H1 (cell line): ENCODE measurements around the gene ATPAF1. TPM values are rescaled to one million over a fixed set of nuclear protein-coding genes. Genes with fewer than 3 reads are reported as not detected.

Experiments used
- CTCF ChIA-PET: fragments of 300-600 bp; sonication (Branson Sonifier 250); formaldehyde crosslinking; loops from one replicate; lab custom pipeline; 2021; ENCODE audit not compliant: partially characterized antibody; lab: Charles Lee
- POLR2A ChIA-PET: fragments of 300-600 bp; sonication (Branson Sonifier 250); formaldehyde crosslinking; loops from one replicate; lab custom pipeline; 2021; ENCODE audit warnings: inconsistent platforms; ENCODE audit not compliant: partially characterized antibody; lab: Charles Lee
- DNase-seq, 2 experiments: peaks; one replicate each; pipeline versions ENCODE4 v3.0.0 to v3.0.0-alpha.2; 2010 to 2022; ENCODE audit warnings: low spot score in 2 of 2, low read depth in 1 of 2, mixed read lengths in 1 of 2
- FAIRE-seq: peaks from 2 replicates; lab custom pipeline; 2011; peaks lifted over from hg19 to GRCh38; lab: Jason Lieb, UNC
- H2AFZ ChIP-seq: 2 replicates; pipeline ENCODE4 v1.8.1; 2012; ENCODE audit warnings: low read length, inconsistent platforms
- H2AK5ac ChIP-seq: 2 replicates; pipeline ENCODE4 v1.6.1; 2013; ENCODE audit warnings: low read depth, low read length
- H2BK120ac ChIP-seq: replicated peaks from 2 replicates; pipeline ENCODE3; 2013; ENCODE audit warnings: low read depth, low read length, inconsistent platforms
- H2BK12ac ChIP-seq: 2 replicates; pipeline ENCODE4 v1.6.1; 2013; ENCODE audit warnings: low read depth, low read length
- H2BK15ac ChIP-seq: 2 replicates; pipeline ENCODE4 v1.6.1; 2013; ENCODE audit warnings: low read length
- H2BK20ac ChIP-seq: 2 replicates; pipeline ENCODE4 v1.6.1; 2013; ENCODE audit warnings: low read length
- H2BK5ac ChIP-seq: 2 replicates; pipeline ENCODE4 v1.6.1; 2013; ENCODE audit warnings: low read depth, low read length
- H3K14ac ChIP-seq: 2 replicates; pipeline ENCODE4 v1.6.1; 2013; ENCODE audit warnings: inconsistent platforms; ENCODE audit not compliant: insufficient read length
- H3K18ac ChIP-seq: 2 replicates; pipeline ENCODE4 v1.6.1; 2013; ENCODE audit warnings: low read length; ENCODE audit errors: extremely low read depth
- H3K23ac ChIP-seq: 2 replicates; pipeline ENCODE4 v1.6.1; 2013; ENCODE audit warnings: inconsistent platforms; ENCODE audit not compliant: insufficient read length
- H3K23me2 ChIP-seq: 2 replicates; pipeline ENCODE4 v1.6.1; 2013; ENCODE audit warnings: low read depth, low read length
- H3K27ac ChIP-seq: 2 replicates; pipeline ENCODE4 v1.6.1; 2011; ENCODE audit warnings: low read depth, low read length, inconsistent platforms
- H3K27me3 ChIP-seq, 4 experiments: replicated peaks in 1 of 4; 1 replicate in 1 of 4; 2 replicates in 3 of 4; pipeline versions ENCODE4 v1.6.1 to v1.8.1; 2011 to 2013; ENCODE audit warnings: low read length in 3 of 4, mild to moderate bottlenecking in 3 of 4, inconsistent platforms in 2 of 4, mixed read lengths in 2 of 4, moderate library complexity in 1 of 4; ENCODE audit not compliant: control insufficient read depth in 3 of 4, insufficient read depth in 3 of 4; ENCODE audit errors: extremely low read depth in 1 of 4
- H3K36me3 ChIP-seq, 4 experiments: 2 replicates each; pipeline versions ENCODE4 v1.6.1 to v1.8.1; 2011 to 2013; ENCODE audit warnings: mild to moderate bottlenecking in 4 of 4, low read length in 3 of 4, moderate library complexity in 2 of 4, control low read depth in 1 of 4, inconsistent platforms in 1 of 4; ENCODE audit not compliant: insufficient read depth in 4 of 4, control insufficient read depth in 2 of 4
- H3K4ac ChIP-seq: replicated peaks from 2 replicates; pipeline ENCODE3; 2013; ENCODE audit warnings: low read length, low read depth, mixed read lengths, inconsistent platforms; ENCODE audit not compliant: insufficient read length
- H3K4me1 ChIP-seq, 4 experiments: replicated peaks in 1 of 4; 1 replicate in 1 of 4; 2 replicates in 3 of 4; pipeline versions ENCODE4 v1.6.1 to v1.8.1; 2011 to 2013; ENCODE audit warnings: low read length in 3 of 4, inconsistent platforms in 2 of 4, mixed read lengths in 1 of 4; ENCODE audit not compliant: insufficient read depth in 4 of 4, control insufficient read depth in 3 of 4
- H3K4me2 ChIP-seq, 2 experiments: 2 replicates each; pipeline versions ENCODE4 v1.6.1 to v1.8.1; 2011 to 2013; ENCODE audit warnings: low read depth in 2 of 2, low read length in 2 of 2, control low read depth in 1 of 2, inconsistent platforms in 1 of 2, mild to moderate bottlenecking in 1 of 2; ENCODE audit not compliant: insufficient read depth in 1 of 2
- H3K4me3 ChIP-seq, 4 experiments: fragments of 200-600, 300-600 bp in 1 of 4; sonication (generic), shearing (Covaris generic), sonication (Bioruptor Twin) in 1 of 4; 2 replicates each; pipeline versions ENCODE4 v1.5.1 to v1.8.1; 2011 to 2016; ENCODE audit warnings: low read length in 4 of 4, low read depth in 3 of 4, control low read depth in 2 of 4, inconsistent platforms in 2 of 4, mild to moderate bottlenecking in 2 of 4, mixed read lengths in 1 of 4, moderate library complexity in 1 of 4; ENCODE audit not compliant: insufficient read depth in 2 of 4; ENCODE audit errors: extremely low read depth in 1 of 4
- H3K56ac ChIP-seq: replicated peaks from 2 replicates; pipeline ENCODE3; 2013; ENCODE audit warnings: low read depth, mild to moderate bottlenecking, mixed read lengths, low read length, inconsistent platforms; ENCODE audit not compliant: insufficient read length
- H3K79me1 ChIP-seq: 2 replicates; pipeline ENCODE4 v1.6.1; 2013; ENCODE audit warnings: low read depth, low read length, control low read depth
- H3K79me2 ChIP-seq, 2 experiments: 2 replicates each; pipeline versions ENCODE4 v1.6.1 to v1.8.1; 2012 to 2013; ENCODE audit warnings: low read length in 2 of 2, mild to moderate bottlenecking in 2 of 2, inconsistent platforms in 1 of 2; ENCODE audit not compliant: insufficient read depth in 2 of 2, control insufficient read depth in 1 of 2
- H3K9ac ChIP-seq, 4 experiments: replicated peaks in 1 of 4; 1 replicate in 1 of 4; 2 replicates in 3 of 4; pipeline versions ENCODE4 v1.6.1 to v1.8.1; 2011 to 2013; ENCODE audit warnings: low read depth in 3 of 4, low read length in 3 of 4, control low read depth in 2 of 4, mild to moderate bottlenecking in 2 of 4, moderate library complexity in 2 of 4, inconsistent platforms in 1 of 4; ENCODE audit errors: extremely low read depth in 1 of 4
- H3K9me3 ChIP-seq, 2 experiments: 2 replicates each; pipeline versions ENCODE4 v1.6.1 to v1.8.1; 2012 to 2013; ENCODE audit warnings: mild to moderate bottlenecking in 2 of 2, moderate library complexity in 2 of 2, control low read depth in 1 of 2, inconsistent platforms in 1 of 2, low read depth in 1 of 2, low read length in 1 of 2, mixed read lengths in 1 of 2; ENCODE audit not compliant: insufficient read depth in 2 of 2
- H4K20me1 ChIP-seq, 2 experiments: replicated peaks in 1 of 2; 2 replicates each; pipeline versions ENCODE3 to v1.8.1; 2011 to 2013; ENCODE audit warnings: inconsistent platforms in 2 of 2, low read length in 2 of 2, mild to moderate bottlenecking in 1 of 2; ENCODE audit not compliant: insufficient read depth in 2 of 2, control insufficient read depth in 1 of 2
- H4K5ac ChIP-seq: 2 replicates; pipeline ENCODE4 v1.6.1; 2013; ENCODE audit warnings: low read length, low read depth, mixed read lengths, inconsistent platforms; ENCODE audit not compliant: insufficient read length
- H4K8ac ChIP-seq: 2 replicates; pipeline ENCODE4 v1.8.0; 2013; ENCODE audit warnings: mild to moderate bottlenecking, moderate library complexity, low read length, inconsistent platforms; ENCODE audit not compliant: insufficient read depth; ENCODE audit errors: extremely low read depth
- H4K91ac ChIP-seq: replicated peaks from 2 replicates; pipeline ENCODE3; 2013; ENCODE audit warnings: low read length, mixed read lengths, inconsistent platforms; ENCODE audit not compliant: insufficient read length
- BCL11A ChIP-seq, 2 experiments: IDR thresholded peaks; one replicate each; pipeline ENCODE4 v1.6.1; 2011; ENCODE audit warnings: low read depth in 2 of 2, low read length in 2 of 2, mild to moderate bottlenecking in 2 of 2
- CBX5 ChIP-seq: fragments of 300-800, 300-1000 bp; sonication (generic); IDR thresholded peaks from 2 replicates; pipeline ENCODE4 v1.7.1; 2016; ENCODE audit warnings: antibody characterized with exemption, low read length, low read depth
- EP300 ChIP-seq, 2 experiments: IDR thresholded peaks; 1 replicate in 1 of 2; 2 replicates in 1 of 2; pipeline ENCODE4 v1.6.1; 2011 to 2012; ENCODE audit warnings: low read depth in 2 of 2, low read length in 2 of 2, mild to moderate bottlenecking in 2 of 2, borderline replicate concordance in 1 of 2, inconsistent platforms in 1 of 2, moderate library complexity in 1 of 2
- EZH2 ChIP-seq: fragments of 200-600 bp; sonication (generic); IDR thresholded peaks from 2 replicates; pipeline ENCODE4 v1.7.1; 2012; ENCODE audit warnings: low read depth, mild to moderate bottlenecking, moderate library complexity, low read length, inconsistent platforms; ENCODE audit not compliant: severe bottlenecking
- HDAC6 ChIP-seq: IDR thresholded peaks from one replicate; pipeline ENCODE4 v1.7.1; 2012; ENCODE audit warnings: low read depth, mild to moderate bottlenecking, inconsistent platforms, low read length, moderate library complexity
- JUN ChIP-seq: IDR thresholded peaks from 2 replicates; pipeline ENCODE4 v1.6.1; 2011; ENCODE audit warnings: low read depth, mild to moderate bottlenecking, improper control_type of control experiment, low read length
- RBBP5 ChIP-seq: IDR thresholded peaks from 2 replicates; pipeline ENCODE4 v1.7.1; 2012; ENCODE audit warnings: low read depth, mild to moderate bottlenecking, inconsistent platforms, low read length, moderate library complexity, borderline replicate concordance
- RNF2 ChIP-seq: fragments of 200-900, 300-1000 bp; sonication (generic); IDR thresholded peaks from 2 replicates; pipeline ENCODE4 v1.7.1; 2016; ENCODE audit warnings: borderline replicate concordance, low read depth, mild to moderate bottlenecking, antibody characterized with exemption, low read length; ENCODE audit not compliant: poor library complexity, severe bottlenecking; ENCODE audit errors: missing control alignments
- SAP30 ChIP-seq: fragments of 300-600 bp; sonication (generic); IDR thresholded peaks from 2 replicates; pipeline ENCODE4 v1.7.1; 2012; ENCODE audit warnings: low read length, moderate library complexity, mild to moderate bottlenecking, inconsistent platforms; ENCODE audit not compliant: insufficient read depth, insufficient replicate concordance
- SUZ12 ChIP-seq: fragments of 200-600 bp; sonication (generic); IDR thresholded peaks from 2 replicates; pipeline ENCODE4 v1.6.1; 2012; ENCODE audit warnings: mild to moderate bottlenecking, inconsistent platforms, low read length, moderate library complexity, mixed read lengths
- TAF1 ChIP-seq: IDR thresholded peaks from 2 replicates; pipeline ENCODE4 v1.6.1; 2011; ENCODE audit warnings: mild to moderate bottlenecking, low read depth, low read length
- TEAD4 ChIP-seq: IDR thresholded peaks from 2 replicates; pipeline ENCODE4 v1.6.1; 2012; ENCODE audit warnings: low read depth, low read length, inconsistent platforms, mixed read lengths
- WGBS, 2 experiments: shearing (Covaris generic) in 1 of 2; methylation state at CpG; one replicate each; pipeline versions ENCODE4 v1.1.6 to v1.1.7; 2013 to 2015; ENCODE audit warnings: low lambda C conversion rate in 2 of 2, mixed read lengths in 2 of 2, inconsistent platforms in 1 of 2, low coverage in 1 of 2, missing lambda C conversion rate in 1 of 2; ENCODE audit not compliant: insufficient replicate concordance in 2 of 2, insufficient coverage in 1 of 2, insufficient read length in 1 of 2; ENCODE audit errors: extremely low coverage in 1 of 2, missing lambda C conversion rate in 1 of 2; 5-methylcytosine and 5-hydroxymethylcytosine counted together
- polyA plus RNA-seq, 7 experiments: library from polyadenylated mRNA; depleted of rRNA in 3 of 7; stranded (reverse) in 5 of 7; unstranded in 2 of 7; fragments of >200 nt in 5 of 7; fragments of 200-250 nt in 2 of 7; gene quantifications; 1 replicate in 5 of 7; 2 replicates in 1 of 7; 4 replicates in 1 of 7; pipeline versions ENCODE4 v1.2.1 to v1.2.3, GENCODE V29; 2011 to 2013; ENCODE audit warnings: missing spikeins in 2 of 7, mixed read lengths in 2 of 7
- total RNA-seq: library from RNA; stranded (reverse); fragmentation: NEBNext Ultra II Directional; extraction: Animal tissue kit (Norgen Biotek cat#: 25700); gene quantifications from 2 replicates; pipeline ENCODE4 v1.2.1, GENCODE V29; 2021

ATPAF1 gene
- total and polyA plus RNA-seq, 2 of the 8 experiments (the other 6 are each of a cell fraction or from before 2014, with no cell fraction given): 46.7 to 55.9 TPM

DNA sequence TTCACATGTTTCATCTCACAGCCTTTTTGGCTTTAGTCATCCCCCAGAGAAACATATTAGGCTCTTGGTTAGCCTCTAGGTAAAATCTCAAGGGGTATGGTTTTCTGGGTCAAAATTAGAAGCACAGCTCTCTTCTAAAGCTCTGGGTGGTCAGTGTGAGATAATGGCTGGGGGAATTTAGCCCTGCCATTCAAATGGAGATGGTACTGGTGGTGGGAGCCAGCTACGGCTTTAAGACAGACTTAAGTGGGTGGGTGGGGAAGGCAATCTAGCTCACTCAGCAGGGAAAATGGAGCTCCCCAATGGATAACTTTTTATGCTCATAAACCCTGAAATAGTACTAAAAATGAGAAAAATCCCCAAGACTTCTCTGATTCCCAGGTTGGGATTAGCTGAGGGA lies 9.2 kb upstream of the ATPAF1 start:
- H2BK20ac ChIP-seq: 0 out of 2 replicates have a peak overlapping the region, but pooled peaks have one; percentile 21
- no peak overlapping the region for H2BK120ac ChIP-seq
- no peak overlapping the region; the same call in 1 of the 2 replicates for H2BK12ac ChIP-seq
- no peak overlapping the region for H3K9ac ChIP-seq
- H3K4me1 ChIP-seq: peaks cover 1 to 14% (median 9%) of the 10 kb centered on the region in 4 experiments; a peak in 4 of 7 replicates
- H3K27me3 ChIP-seq: no peaks in the 10 kb centered on the region
- H3K79me2 ChIP-seq: no peaks in the 10 kb centered on the region
- peaks cover 0 to 39% (median 14%) of the 10 kb centered on the region in 4 experiments; a peak in 5 of 8 replicates for H3K36me3 ChIP-seq
- no peak overlapping the region for H2BK15ac ChIP-seq
- no peak overlapping the region for H2AFZ ChIP-seq
- H2AK5ac ChIP-seq: no peak overlapping the region
- peak overlapping the region in 1 of 4 experiments; percentile 7; a peak in 1 of 8 replicates for H3K4me3 ChIP-seq
- H3K14ac ChIP-seq: no peak overlapping the region
- H3K27ac ChIP-seq: no peak overlapping the region
- 38% methylated on average over 1 of the region's 1 CpG; no CpG with 5 or more reads in 1 of the 2 experiments for WGBS, 2 experiments
- no peaks in the 10 kb centered on the region for H3K9me3 ChIP-seq
- no peak overlapping the region for H3K18ac ChIP-seq
- DNase-seq: no peak
- H2BK5ac ChIP-seq: no peak overlapping the region
- no peak overlapping the region for H3K4ac ChIP-seq
- no peaks in the 10 kb centered on the region for H3K79me1 ChIP-seq
- no peak overlapping the region for H3K23ac ChIP-seq
- no peak overlapping the region for H4K91ac ChIP-seq
- H3K56ac ChIP-seq: no peak overlapping the region
- no peak overlapping the region for H4K8ac ChIP-seq
- no peaks in the 10 kb centered on the region for H4K20me1 ChIP-seq
- no peaks in the 10 kb centered on the region for H3K23me2 ChIP-seq
- no peak for FAIRE-seq
- ChIA-PET CTCF (interaction anchor here (1.0 to 1.4 kb wide), 4 partner anchors 11 to 70 kb away, joined by 3 to 4 read pairs (median 4); no protein-coding TSS in a partner anchor), POLR2A (interaction anchor here (0.6 to 3.5 kb wide), 5 partner anchors 9 to 1327 kb away, joined by 3 to 30 read pairs (median 3); partner anchors contain the start of gene ATPAF1)
- peak overlapping the region; percentile 5 to 7; a peak in 1 of 4 replicates for H3K4me2 ChIP-seq
- H4K5ac ChIP-seq: peak overlapping the region; percentile 14
- TF ChIP-seq TEAD4 (no peak), SAP30 (no peak), CBX5 (no peak), EP300 (IDR thresholded peaks at IDR 0.05; ENCODE audit: borderline replicate concordance in 1 of 2, low read depth in 2 of 2, low read length in 2 of 2) (no peak), EZH2 (no peak), HDAC6 (no peak), BCL11A (IDR thresholded peaks at IDR 0.05; ENCODE audit: low read depth in 2 of 2, low read length in 2 of 2) (no peak), RNF2 (no peak), SUZ12 (no peak), RBBP5 (no peak), JUN (no peak), TAF1 (no peak)
